K562 (cell line): ENCODE results near the gene ANK2. TPM values are rescaled to one million over a fixed set of nuclear protein-coding genes. Genes with fewer than 3 reads are reported as not detected.

Experiments used
- ATAC-seq: fragments of 200-7000 bp; cut with Tn5 transposase; 3 replicates; pipeline ENCODE4 v1.9.1; 2020; ENCODE audit warnings: moderate library complexity
- BruUV-seq: library from RNA; stranded (reverse); fragments of 400-500 nt; replicated peaks from 2 replicates; lab custom pipeline; 2021; lab: Mats Ljungman, UMichigan
- CTCF ChIA-PET: fragments of 300-600 bp; formaldehyde crosslinking; extraction: SDS; loops from one replicate; lab custom pipeline; 2021; ENCODE audit warnings: low intra/inter-chr PET ratio; lab: Yijun Ruan, JAX
- POLR2A ChIA-PET: fragments of 300-600, 350-650 bp; sonication (Branson Sonifier 250); formaldehyde crosslinking; extraction: SDS; loops from one replicate; lab custom pipeline; 2021; ENCODE audit warnings: antibody characterized with exemption, inconsistent platforms; lab: Yijun Ruan, JAX
- DNase-seq, 4 experiments: peaks; one replicate each; pipeline versions ENCODE4 v3.0.0 to v3.0.0-alpha.2; 2011 to 2018; ENCODE audit warnings: low spot score in 3 of 4, mixed read lengths in 3 of 4; ENCODE audit errors: extremely low read depth in 1 of 4
- FAIRE-seq: peaks from 2 replicates; lab custom pipeline; 2011; peaks lifted over from hg19 to GRCh38; lab: Jason Lieb, UNC
- H2AFZ ChIP-seq: 2 replicates; pipeline ENCODE4 v1.6.0; 2011; ENCODE audit warnings: low read depth, low read length, control low read depth, inconsistent platforms
- H3K27ac ChIP-seq: fragments of 200-600 bp; 3 replicates; pipeline ENCODE4 v1.8.0; 2011; ENCODE audit warnings: low read depth, mild to moderate bottlenecking, control low read depth, inconsistent platforms, low read length, moderate library complexity, mixed read lengths; ENCODE audit errors: extremely low read depth
- H3K27me3 ChIP-seq, 2 experiments: fragments of 300-600 bp in 1 of 2; 2 replicates in 1 of 2; 3 replicates in 1 of 2; pipeline versions ENCODE4 v1.6.0 to v1.8.0; 2011; ENCODE audit warnings: inconsistent platforms in 2 of 2, low read length in 2 of 2, mild to moderate bottlenecking in 1 of 2, mixed read lengths in 1 of 2, moderate library complexity in 1 of 2; ENCODE audit not compliant: control insufficient read depth in 2 of 2, insufficient read depth in 2 of 2
- H3K36me3 ChIP-seq: fragments of 300-600 bp; 3 replicates; pipeline ENCODE4 v1.8.0; 2011; ENCODE audit warnings: mild to moderate bottlenecking, low read length, inconsistent platforms; ENCODE audit not compliant: control insufficient read depth, insufficient read depth
- H3K4me1 ChIP-seq, 2 experiments: fragments of 200-600 bp in 1 of 2; replicated peaks in 1 of 2; 2 replicates in 1 of 2; 3 replicates in 1 of 2; pipeline versions ENCODE4 v1.5.1 to v1.8.0; 2011; ENCODE audit warnings: inconsistent platforms in 2 of 2, low read length in 2 of 2, mild to moderate bottlenecking in 1 of 2, mixed read lengths in 1 of 2, moderate library complexity in 1 of 2; ENCODE audit not compliant: control insufficient read depth in 2 of 2, insufficient read depth in 2 of 2
- H3K4me2 ChIP-seq: 2 replicates; pipeline ENCODE4 v1.6.1; 2011; ENCODE audit warnings: low read length, control low read depth, inconsistent platforms, mixed read lengths; ENCODE audit not compliant: insufficient read depth
- H3K4me3 ChIP-seq: fragments of 200-600 bp; sonication (generic), shearing (Covaris generic); 2 replicates; pipeline ENCODE4 v1.5.1; 2016; ENCODE audit warnings: control low read depth, inconsistent platforms
- H3K79me2 ChIP-seq: fragments of 200-600 bp; 3 replicates; pipeline ENCODE4 v1.8.0; 2011; ENCODE audit warnings: low read length, inconsistent platforms; ENCODE audit not compliant: control insufficient read depth, insufficient read depth
- H3K9ac ChIP-seq, 2 experiments: 2 replicates each; pipeline versions ENCODE4 v1.6.0 to v1.6.1; 2011; ENCODE audit warnings: low read depth in 2 of 2, low read length in 2 of 2, control low read depth in 1 of 2, inconsistent platforms in 1 of 2, mild to moderate bottlenecking in 1 of 2, mixed read lengths in 1 of 2; ENCODE audit not compliant: insufficient read depth in 1 of 2
- H3K9me1 ChIP-seq: one replicate; pipeline ENCODE4 v1.6.0; 2011; ENCODE audit warnings: inconsistent platforms, mild to moderate bottlenecking, low read length, moderate library complexity; ENCODE audit not compliant: control insufficient read depth, insufficient read depth
- H3K9me3 ChIP-seq: replicated peaks from 2 replicates; pipeline ENCODE4 v1.5.1; 2011; ENCODE audit warnings: low read depth, low read length, inconsistent platforms; ENCODE audit not compliant: control insufficient read depth, insufficient read depth
- H4K20me1 ChIP-seq: replicated peaks from 2 replicates; pipeline ENCODE4 v1.6.1; 2011; ENCODE audit warnings: low read length, inconsistent platforms, mixed read lengths; ENCODE audit not compliant: control insufficient read depth, insufficient read depth
- ARID4B ChIP-seq: sonication (generic); formaldehyde crosslinking; IDR thresholded peaks from 2 replicates; pipeline ENCODE4 v1.8.0; 2022; ENCODE audit warnings: mild to moderate bottlenecking, missing genetic modification reagents
- ATF2 ChIP-seq: sonication (generic); formaldehyde crosslinking; IDR thresholded peaks from 2 replicates; pipeline ENCODE4 v1.8.1; 2022; ENCODE audit warnings: missing genetic modification reagents
- C11orf30 ChIP-seq: fragments of 450-650 bp; IDR thresholded peaks from 2 replicates; pipeline ENCODE4 v1.6.1; 2016; ENCODE audit warnings: low read depth, mild to moderate bottlenecking
- CBX8 ChIP-seq: fragments of 200-600 bp; sonication (generic); IDR thresholded peaks from 2 replicates; pipeline ENCODE4 v1.6.1; 2012; ENCODE audit warnings: borderline replicate concordance, mixed run types, low read depth, mild to moderate bottlenecking, moderate library complexity, mixed read lengths, low read length, control low read depth, inconsistent platforms; ENCODE audit not compliant: poor library complexity, severe bottlenecking; ENCODE audit errors: extremely low read depth
- CSDE1 ChIP-seq, 2 experiments: fragments of 450-650 bp; IDR thresholded peaks; 2 replicates each; pipeline ENCODE4 v1.6.1; 2016; ENCODE audit warnings: mild to moderate bottlenecking in 1 of 2
- E2F1 ChIP-seq: sonication (generic); formaldehyde crosslinking; IDR thresholded peaks from 2 replicates; pipeline ENCODE4 v1.8.1; 2023; ENCODE audit warnings: mild to moderate bottlenecking, missing genetic modification reagents, moderate library complexity
- FOXA1 ChIP-seq: fragments of 450-650 bp; IDR thresholded peaks from 2 replicates; pipeline ENCODE4 v1.6.1; 2016; ENCODE audit warnings: mild to moderate bottlenecking, borderline replicate concordance
- JUND ChIP-seq, 2 experiments: IDR thresholded peaks; 2 replicates in 1 of 2; 3 replicates in 1 of 2; pipeline ENCODE4 v1.6.1; 2011; ENCODE audit warnings: borderline replicate concordance in 2 of 2, low read depth in 2 of 2, low read length in 2 of 2, improper control_type of control experiment in 1 of 2, missing biosample characterization in 1 of 2, missing genetic modification characterization in 1 of 2, missing genetic modification reagents in 1 of 2
- RBBP5 ChIP-seq: fragments of 200-600 bp; sonication (generic); IDR thresholded peaks from 2 replicates; pipeline ENCODE4 v1.6.1; 2012; ENCODE audit warnings: borderline replicate concordance, mild to moderate bottlenecking, low read length, control low read depth, inconsistent platforms; ENCODE audit not compliant: insufficient read depth, poor library complexity, severe bottlenecking
- TAL1 ChIP-seq: fragments of 450-650 bp; IDR thresholded peaks from 2 replicates; pipeline ENCODE4 v1.6.1; 2016; ENCODE audit warnings: mild to moderate bottlenecking
- THRA ChIP-seq: fragments of 450-650 bp; IDR thresholded peaks from 2 replicates; pipeline ENCODE4 v1.6.1; 2017; ENCODE audit warnings: mild to moderate bottlenecking, moderate library complexity
- ZNF134 ChIP-seq: fragments of 250-450 bp; sonication (Bioruptor Pico); conservative IDR thresholded peaks from 2 replicates; pipeline ENCODE4 v1.4.0; 2020
- ZNF197 ChIP-seq: fragments of 200-800 bp; sonication (Bioruptor generic); IDR thresholded peaks from 2 replicates; pipeline ENCODE4 v1.6.1; 2016; ENCODE audit warnings: low read depth, missing genetic modification characterization, missing compliant biosample characterization
- ZNF232 ChIP-seq: sonication (generic); formaldehyde crosslinking; IDR thresholded peaks from 2 replicates; pipeline ENCODE4 v1.8.0; 2022; ENCODE audit warnings: mild to moderate bottlenecking, missing genetic modification reagents
- WGBS: fragments of 100-300 bp; shearing (Covaris generic); methylation state at CpG from one replicate; pipeline ENCODE4 v1.1.6; 2016; ENCODE audit warnings: low coverage, mixed read lengths; ENCODE audit not compliant: insufficient coverage; ENCODE audit errors: missing lambda C conversion rate; 5-methylcytosine and 5-hydroxymethylcytosine counted together
- in situ Hi-C: fragments of 300-500 bp; cut with MboI; formaldehyde crosslinking; loops from 4 replicates; pipeline ENCODE4 v1.15.0; 2018; ENCODE audit warnings: inconsistent platforms, mixed read lengths
- intact Hi-C: fragments of 100-400 bp; cut with micrococcal nuclease; formaldehyde crosslinking; loops from 2 replicates; pipeline ENCODE4 v1.14.2; 2022
- polyA plus RNA-seq, 8 experiments: library from polyadenylated mRNA; depleted of rRNA in 4 of 8; stranded (reverse) in 5 of 8; unstranded in 3 of 8; fragments of >200 nt; fragmentation: Nextera tagmentation in 2 of 8; fragmentation: Illumina TruSeq in 1 of 8; extraction: Ambion mirVana in 2 of 8; extraction: Trizol in 1 of 8; gene quantifications; 2 replicates each; pipeline versions ENCODE4 v1.2.1 to v1.2.3, GENCODE V29; 2011 to 2014; ENCODE audit warnings: inconsistent platforms in 1 of 8, missing spikeins in 1 of 8
- total RNA-seq, 7 experiments: library from RNA; depleted of rRNA in 6 of 7; stranded (reverse); fragments of >200 nt in 6 of 7; fragmentation: Illumina TruSeq in 2 of 7; extraction: Trizol in 2 of 7; gene quantifications; 2 replicates each; pipeline versions ENCODE4 v1.2.1 to v1.2.3, GENCODE V29; 2011 to 2021; ENCODE audit warnings: low replicate concordance in 1 of 7

ANK2 gene
- total and polyA plus RNA-seq, 9 of the 15 experiments (the other 6 are each of a cell fraction or from before 2014, with no cell fraction given) = 0.07 to 0.24 TPM; not detected in 7

- H3K4me3 ChIP-seq = no peak overlapping the region
- H3K9me1 ChIP-seq = no peaks in the 10 kb centered on the region
- intact Hi-C loops (no loop called here), in situ Hi-C loops (no loop called here)
- ATAC-seq (no peak), DNase-seq (no peak), FAIRE-seq (no peak)
- POLR2A ChIA-PET = no interaction called here
- no peak overlapping the region for H3K4me2 ChIP-seq
- H3K27me3 ChIP-seq = no peaks in the 10 kb centered on the region
- H3K36me3 ChIP-seq = no peaks in the 10 kb centered on the region
- H2AFZ ChIP-seq = no peak overlapping the region
- H4K20me1 ChIP-seq = no peaks in the 10 kb centered on the region
- H3K79me2 ChIP-seq = no peaks in the 10 kb centered on the region
- WGBS = 5% methylated on average over 1 of the region's 1 CpG
- H3K4me1 ChIP-seq = no peaks in the 10 kb centered on the region
- H3K9me3 ChIP-seq = no peaks in the 10 kb centered on the region
- no TSS peak for BruUV-seq
- CTCF ChIA-PET = no interaction called here
- no peak overlapping the region for H3K9ac ChIP-seq
- no peak overlapping the region for H3K27ac ChIP-seq
- TF ChIP-seq CBX8 (no peak), JUND (IDR thresholded peaks at IDR 0.05; ENCODE audit: borderline replicate concordance, low read depth, low read length) (no peak), JUND (tag; IDR thresholded peaks at IDR 0.05; ENCODE audit: borderline replicate concordance, low read depth, low read length) (no peak), C11orf30 (peak; percentile 39; the same call in 1 of the 2 replicates), ZNF197 (CRISPR knock-in tag) (no peak), THRA (no peak), ATF2 (no peak), E2F1 (CRISPR knock-in tag) (no peak), RBBP5 (no peak), ZNF134 (CRISPR knock-in tag) (no peak), ARID4B (CRISPR knock-in tag) (no peak), FOXA1 (no peak), TAL1 (no peak), CSDE1 (IDR thresholded peaks at IDR 0.05) (no peak), ZNF232 (CRISPR knock-in tag) (no peak)
Measured at GRCh38 chr4:113145147-113145518, 95.7 kb downstream of the ANK2 start.
